WERI-Rb-1 (cell line): ENCODE results near the gene QKI.

Experiments
- DNase-seq: peaks from one replicate; pipeline ENCODE4 v3.0.0-alpha.2; 2020
- H3K27ac ChIP-seq: fragments of 250-450 bp; sonication (Bioruptor Pico); 2 replicates; pipeline ENCODE4 v1.5.1; 2020; ENCODE audit warnings: mild to moderate bottlenecking, moderate library complexity
- H3K27me3 ChIP-seq: fragments of 250-450 bp; sonication (Bioruptor Pico); 2 replicates; pipeline ENCODE4 v1.5.1; 2021; ENCODE audit warnings: mild to moderate bottlenecking, low read depth, moderate library complexity; ENCODE audit not compliant: insufficient read depth, severe bottlenecking
- H3K36me3 ChIP-seq: fragments of 250-450 bp; sonication (Bioruptor Pico); 2 replicates; pipeline ENCODE4 v1.5.1; 2020; ENCODE audit warnings: mild to moderate bottlenecking, moderate library complexity
- H3K4me3 ChIP-seq: 2 replicates; pipeline ENCODE4 v1.5.1; 2011; ENCODE audit warnings: low read depth, mild to moderate bottlenecking, control low read depth, low read length
- H3K9me3 ChIP-seq: fragments of 250-450 bp; sonication (Bioruptor Pico); 2 replicates; pipeline ENCODE4 v1.5.1; 2021; ENCODE audit warnings: mild to moderate bottlenecking, moderate library complexity; ENCODE audit not compliant: severe bottlenecking
- TF ChIP-seq, protein P1 (sequence below): IDR thresholded peaks from 2 replicates; pipeline ENCODE4 v1.5.1; 2011; ENCODE audit warnings: low read depth, mild to moderate bottlenecking, control low read depth, inconsistent platforms, low read length

Gene QKI

DNA sequence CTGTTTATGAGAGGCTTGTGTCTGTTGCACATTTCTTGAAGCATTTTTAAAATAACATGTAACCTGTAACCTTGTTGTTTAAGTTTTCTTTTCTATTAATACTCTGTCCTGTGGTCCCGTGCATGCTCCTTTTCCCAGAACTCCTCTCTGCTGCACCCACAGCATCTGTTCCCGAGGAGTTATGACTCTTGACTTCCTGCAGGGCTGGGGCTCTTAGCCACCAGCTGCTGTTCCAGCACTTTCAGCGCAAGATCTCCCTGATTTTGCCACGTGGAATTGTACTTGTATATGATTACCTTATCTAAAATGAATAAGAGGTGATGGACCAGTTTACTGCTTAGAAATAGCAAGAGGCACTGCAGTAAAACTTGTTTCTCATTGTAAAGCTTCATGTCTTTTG lies 150.6 kb downstream of the QKI start:
- DNase-seq, result peak; percentile 38
- Histone ChIP-seq H3K27ac (peak overlapping the region; percentile 12; the same call in 1 of the 2 replicates), H3K36me3 (peaks cover 8% of the 10 kb centered on the region), H3K9me3 (no peaks in the 10 kb centered on the region), H3K4me3 (no peak overlapping the region), H3K27me3 (no peaks in the 10 kb centered on the region)
- TF ChIP-seq, protein P1, sequence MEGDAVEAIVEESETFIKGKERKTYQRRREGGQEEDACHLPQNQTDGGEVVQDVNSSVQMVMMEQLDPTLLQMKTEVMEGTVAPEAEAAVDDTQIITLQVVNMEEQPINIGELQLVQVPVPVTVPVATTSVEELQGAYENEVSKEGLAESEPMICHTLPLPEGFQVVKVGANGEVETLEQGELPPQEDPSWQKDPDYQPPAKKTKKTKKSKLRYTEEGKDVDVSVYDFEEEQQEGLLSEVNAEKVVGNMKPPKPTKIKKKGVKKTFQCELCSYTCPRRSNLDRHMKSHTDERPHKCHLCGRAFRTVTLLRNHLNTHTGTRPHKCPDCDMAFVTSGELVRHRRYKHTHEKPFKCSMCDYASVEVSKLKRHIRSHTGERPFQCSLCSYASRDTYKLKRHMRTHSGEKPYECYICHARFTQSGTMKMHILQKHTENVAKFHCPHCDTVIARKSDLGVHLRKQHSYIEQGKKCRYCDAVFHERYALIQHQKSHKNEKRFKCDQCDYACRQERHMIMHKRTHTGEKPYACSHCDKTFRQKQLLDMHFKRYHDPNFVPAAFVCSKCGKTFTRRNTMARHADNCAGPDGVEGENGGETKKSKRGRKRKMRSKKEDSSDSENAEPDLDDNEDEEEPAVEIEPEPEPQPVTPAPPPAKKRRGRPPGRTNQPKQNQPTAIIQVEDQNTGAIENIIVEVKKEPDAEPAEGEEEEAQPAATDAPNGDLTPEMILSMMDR, result no peak

DNA sequence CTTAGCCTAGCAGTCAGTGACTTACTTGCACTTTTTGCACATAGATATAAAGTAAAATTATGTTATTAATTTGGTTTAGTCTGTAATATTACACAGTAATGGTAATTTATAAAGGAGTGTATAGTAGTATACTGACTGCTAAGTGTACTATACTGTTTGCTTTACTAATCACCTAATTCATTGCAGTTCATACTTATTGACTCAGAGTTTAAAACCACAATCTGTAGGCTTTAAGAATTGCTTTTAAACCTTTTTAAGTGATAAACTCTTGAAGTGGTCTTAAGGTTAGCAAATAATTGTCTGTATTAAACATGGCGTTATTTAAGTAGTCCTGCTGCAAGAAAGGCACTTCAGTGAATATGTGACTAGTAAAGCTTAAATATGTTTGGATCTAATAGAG lies 151.5 kb downstream of the QKI start:
- Histone ChIP-seq H3K27me3 (no peaks in the 10 kb centered on the region), H3K36me3 (peaks cover 8% of the 10 kb centered on the region), H3K4me3 (no peak overlapping the region), H3K27ac (no peak overlapping the region), H3K9me3 (no peaks in the 10 kb centered on the region)
- no peak for DNase-seq
- TF ChIP-seq, protein P1, result no peak

GRCh38 chr6:163568275-163568674 lies 153.8 kb downstream of the QKI start:
- TF ChIP-seq, protein P1, result no peak
- H3K27ac ChIP-seq, result no peak overlapping the region
- H3K36me3 ChIP-seq, result peaks cover 8% of the 10 kb centered on the region
- H3K4me3 ChIP-seq, result no peak overlapping the region
- no peaks in the 10 kb centered on the region for H3K27me3 ChIP-seq
- no peaks in the 10 kb centered on the region for H3K9me3 ChIP-seq
- no peak for DNase-seq

GRCh38 chr6:163570579-163571231 lies 156.2 kb downstream of the QKI start:
- TF ChIP-seq, protein P1, result no peak
- no peak overlapping the region for H3K4me3 ChIP-seq
- peak overlapping the region; percentile 56 for H3K27ac ChIP-seq
- H3K9me3 ChIP-seq, result no peaks in the 10 kb centered on the region
- DNase-seq, result peak; percentile 60
- H3K27me3 ChIP-seq, result no peaks in the 10 kb centered on the region
- H3K36me3 ChIP-seq, result no peaks in the 10 kb centered on the region; the same call in 1 of the 2 replicates

- H3K36me3 ChIP-seq, result no peaks in the 10 kb centered on the region; the same call in 1 of the 2 replicates
Observed at GRCh38 chr6:163571730-163572129, 157.2 kb downstream of the QKI start.

More at GRCh38 chr6:163571730-163572129, 157.2 kb downstream of the QKI start:
- DNase-seq, result no peak
- TF ChIP-seq, protein P1, result no peak
- H3K9me3 ChIP-seq, result no peaks in the 10 kb centered on the region
- H3K27ac ChIP-seq, result no peak overlapping the region
- no peaks in the 10 kb centered on the region for H3K27me3 ChIP-seq
- no peak overlapping the region for H3K4me3 ChIP-seq
